SK-N-SH (cell line): Measurements from ENCODE around the gene NTM. TPM values are rescaled to one million over a fixed set of nuclear protein-coding genes. Genes with fewer than 3 reads are reported as not detected.
A peak's percentile ranks its signal among the peaks of the same experiment; 100 is the strongest.

Experiments
- CTCF ChIA-PET: fragments of 300-600, 350-600 bp; formaldehyde crosslinking; extraction: SDS; loops from one replicate; lab custom pipeline; 2021; lab: Yijun Ruan, JAX
- POLR2A ChIA-PET: fragments of 350-600 bp; sonication (Branson Sonifier 250); formaldehyde crosslinking; extraction: SDS; loops from one replicate; lab custom pipeline; 2020; ENCODE audit warnings: antibody characterized with exemption, inconsistent platforms; lab: Yijun Ruan, JAX
- DNase-seq: peaks from one replicate; pipeline ENCODE4 v3.0.0; 2012
- H2AFZ ChIP-seq: fragments of 200-600 bp; sonication (generic); 2 replicates; pipeline ENCODE4 v1.8.1; 2016; ENCODE audit warnings: antibody characterized with exemption, mild to moderate bottlenecking, low read depth
- H3F3A ChIP-seq: fragments of 200-600 bp; sonication (generic); replicated peaks from 2 replicates; pipeline ENCODE3; 2016; ENCODE audit warnings: antibody characterized with exemption, mild to moderate bottlenecking; ENCODE audit not compliant: insufficient read depth
- H3K27ac ChIP-seq, 2 experiments: fragments of 200-500 bp in 1 of 2; fragments of 200-600 bp in 1 of 2; sonication (Bioruptor generic) in 1 of 2; sonication (generic), shearing (Covaris generic) in 1 of 2; 2 replicates each; pipeline versions ENCODE4 v1.5.1 to v1.6.1; 2014 to 2016; ENCODE audit warnings: low read depth in 2 of 2, inconsistent platforms in 1 of 2, low read length in 1 of 2, mild to moderate bottlenecking in 1 of 2, mixed read lengths in 1 of 2
- H3K27me3 ChIP-seq: fragments of 200-600 bp; sonication (generic), shearing (Covaris generic); 2 replicates; pipeline ENCODE4 v1.6.1; 2016; ENCODE audit warnings: mixed run types; ENCODE audit not compliant: insufficient read depth
- H3K36me3 ChIP-seq, 2 experiments: fragments of 200-500 bp in 1 of 2; fragments of 200-600 bp in 1 of 2; sonication (Bioruptor generic) in 1 of 2; sonication (generic) in 1 of 2; replicated peaks in 1 of 2; 2 replicates each; pipeline versions ENCODE3 to v1.5.1; 2014 to 2016; ENCODE audit warnings: low read length in 1 of 2, mild to moderate bottlenecking in 1 of 2; ENCODE audit not compliant: insufficient read depth in 2 of 2, control insufficient read depth in 1 of 2
- H3K4me1 ChIP-seq, 2 experiments: fragments of 200-500 bp in 1 of 2; fragments of 200-600 bp in 1 of 2; sonication (Bioruptor generic) in 1 of 2; sonication (generic), shearing (Covaris generic) in 1 of 2; 2 replicates each; pipeline versions ENCODE4 v1.5.1 to v1.6.1; 2014 to 2016; ENCODE audit warnings: low read depth in 1 of 2, low read length in 1 of 2, mixed run types in 1 of 2; ENCODE audit not compliant: insufficient read depth in 2 of 2, control insufficient read depth in 1 of 2
- H3K4me2 ChIP-seq: fragments of 200-600 bp; sonication (generic), shearing (Covaris generic); 2 replicates; pipeline ENCODE4 v1.6.1; 2017; ENCODE audit warnings: mixed run types
- H3K4me3 ChIP-seq, 2 experiments: fragments of 200-500 bp in 1 of 2; fragments of 200-600 bp in 1 of 2; sonication (Bioruptor generic) in 1 of 2; sonication (generic), shearing (Covaris generic) in 1 of 2; 2 replicates each; pipeline versions ENCODE4 v1.5.1 to v1.8.1; 2014 to 2016; ENCODE audit warnings: low read depth in 2 of 2, inconsistent platforms in 1 of 2, low read length in 1 of 2, mild to moderate bottlenecking in 1 of 2, mixed read lengths in 1 of 2, moderate library complexity in 1 of 2
- H3K79me2 ChIP-seq: fragments of 200-600 bp; sonication (generic); 2 replicates; pipeline ENCODE4 v1.8.1; 2017; ENCODE audit warnings: mild to moderate bottlenecking; ENCODE audit not compliant: insufficient read depth
- H3K9ac ChIP-seq: fragments of 200-600 bp; sonication (generic); 2 replicates; pipeline ENCODE4 v1.6.1; 2017; ENCODE audit warnings: mixed run types
- H3K9me2 ChIP-seq: fragments of 200-600 bp; sonication (generic); 2 replicates; pipeline ENCODE4 v1.6.1; 2017; ENCODE audit warnings: mixed run types
- H3K9me3 ChIP-seq: fragments of 200-600 bp; sonication (generic); 2 replicates; pipeline ENCODE4 v1.6.1; 2017; ENCODE audit warnings: mixed run types, mild to moderate bottlenecking, moderate library complexity
- H4K20me1 ChIP-seq: fragments of 200-600 bp; sonication (generic); 2 replicates; pipeline ENCODE4 v1.6.1; 2017; ENCODE audit warnings: mild to moderate bottlenecking, mixed run types; ENCODE audit not compliant: insufficient read depth
- CHD2 ChIP-seq: fragments of 150-350 bp; IDR thresholded peaks from 2 replicates; pipeline ENCODE4 v1.6.1; 2018; ENCODE audit warnings: low read length; ENCODE audit not compliant: partially characterized antibody
- FOSL2 ChIP-seq: IDR thresholded peaks from 2 replicates; pipeline ENCODE4 v1.4.0; 2012; ENCODE audit warnings: low read depth, mild to moderate bottlenecking, moderate library complexity, borderline replicate concordance
- FOXM1 ChIP-seq: IDR thresholded peaks from 2 replicates; pipeline ENCODE4 v1.4.0; 2012; ENCODE audit warnings: low read depth, mild to moderate bottlenecking
- GABPA ChIP-seq: IDR thresholded peaks from 2 replicates; pipeline ENCODE4 v1.4.0; 2012; ENCODE audit warnings: low read depth, mild to moderate bottlenecking
- JUND ChIP-seq: IDR thresholded peaks from 2 replicates; pipeline ENCODE4 v1.4.0; 2012
- MEF2A ChIP-seq: IDR thresholded peaks from 2 replicates; pipeline ENCODE4 v1.4.0; 2012; ENCODE audit warnings: low read depth, borderline replicate concordance
- MXI1 ChIP-seq: IDR thresholded peaks from 2 replicates; pipeline ENCODE4 v1.6.1; 2012; ENCODE audit warnings: mild to moderate bottlenecking, low read depth, low read length, improper control_type of control experiment
- NFIC ChIP-seq: IDR thresholded peaks from 2 replicates; pipeline ENCODE4 v1.4.0; 2012; ENCODE audit warnings: borderline replicate concordance
- NRF1 ChIP-seq: IDR thresholded peaks from 2 replicates; pipeline ENCODE4 v1.6.1; 2012; ENCODE audit warnings: low read depth, mild to moderate bottlenecking, low read length
- POLR2AphosphoS5 ChIP-seq: IDR thresholded peaks from 2 replicates; pipeline ENCODE4 v1.6.1; 2012; ENCODE audit warnings: low read depth, low read length
- RCOR1 ChIP-seq: fragments of 150-350 bp; IDR thresholded peaks from 2 replicates; pipeline ENCODE4 v1.6.1; 2017; ENCODE audit warnings: antibody characterized with exemption, low read length
- RXRA ChIP-seq: IDR thresholded peaks from 2 replicates; pipeline ENCODE4 v1.4.0; 2012; ENCODE audit warnings: low read depth, mild to moderate bottlenecking, borderline replicate concordance
- SIN3A ChIP-seq: IDR thresholded peaks from 2 replicates; pipeline ENCODE4 v1.6.1; 2012; ENCODE audit warnings: low read depth, mild to moderate bottlenecking, low read length, moderate library complexity, borderline replicate concordance
- TCF12 ChIP-seq: IDR thresholded peaks from 2 replicates; pipeline ENCODE4 v1.4.0; 2012
- TEAD4 ChIP-seq: IDR thresholded peaks from 2 replicates; pipeline ENCODE4 v1.4.0; 2012; ENCODE audit warnings: mild to moderate bottlenecking, borderline replicate concordance; ENCODE audit not compliant: insufficient read depth
- WGBS: methylation state at CpG from one replicate; pipeline ENCODE4 v1.1.6; 2017; ENCODE audit warnings: low lambda C conversion rate; 5-methylcytosine and 5-hydroxymethylcytosine counted together
- polyA plus RNA-seq, 3 experiments: library from polyadenylated mRNA; depleted of rRNA; stranded (reverse); fragments of >200 nt; gene quantifications; 2 replicates each; pipeline ENCODE4 v1.2.3, GENCODE V29; 2012
- TF ChIP-seq, protein P1 (sequence below): fragments of 200-600 bp; sonication (generic); IDR thresholded peaks from 2 replicates; pipeline ENCODE4 v1.6.1; 2017; ENCODE audit warnings: antibody characterized with exemption, mild to moderate bottlenecking, moderate library complexity
- TF ChIP-seq, protein P2 (sequence below): IDR thresholded peaks from 2 replicates; pipeline ENCODE4 v1.4.0; 2012; ENCODE audit warnings: low read depth, borderline replicate concordance
- TF ChIP-seq, protein P3 (sequence below): IDR thresholded peaks from 2 replicates; pipeline ENCODE4; 2012
- TF ChIP-seq, protein P4 (sequence below): IDR thresholded peaks from 2 replicates; pipeline ENCODE4 v1.4.0; 2012; ENCODE audit warnings: low read depth
- TF ChIP-seq, protein P5 (sequence below): IDR thresholded peaks from 2 replicates; pipeline ENCODE4 v1.4.0; 2012; ENCODE audit warnings: low read depth, borderline replicate concordance

The NTM gene
- polyA plus RNA-seq, 1 of the 3 experiments (the other 2 are of a cell fraction): 20.0 TPM

DNA sequence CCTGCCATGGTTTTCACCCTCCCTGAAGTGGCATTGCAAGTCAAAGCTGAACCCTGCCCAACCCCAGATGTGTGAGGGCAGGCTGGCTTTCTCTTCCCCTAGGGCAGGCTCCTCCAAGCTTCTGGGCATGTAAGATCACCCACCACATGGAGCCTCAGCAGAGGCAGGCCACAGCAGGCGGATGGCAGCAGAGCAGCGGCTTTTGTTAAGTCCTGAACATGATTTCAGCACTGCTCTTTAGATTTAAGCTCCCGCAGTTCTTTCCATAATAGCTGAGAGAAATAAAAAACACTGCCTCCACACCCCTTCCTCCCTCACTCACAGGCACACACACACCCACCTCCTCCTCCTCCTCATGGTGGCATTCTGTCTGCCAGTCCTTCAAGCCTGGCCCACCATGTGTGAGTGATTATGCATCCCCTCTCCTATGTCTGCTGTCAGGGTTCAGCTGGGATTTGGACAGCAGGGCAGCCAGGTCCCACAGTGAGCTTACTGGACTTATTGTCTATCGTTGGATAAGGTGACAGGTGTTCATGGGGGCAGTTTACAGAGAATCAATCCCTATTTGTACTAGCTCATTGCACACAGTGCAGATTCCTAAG lies 5.0 kb upstream of the NTM start (continued):
- TF ChIP-seq, protein P1, sequence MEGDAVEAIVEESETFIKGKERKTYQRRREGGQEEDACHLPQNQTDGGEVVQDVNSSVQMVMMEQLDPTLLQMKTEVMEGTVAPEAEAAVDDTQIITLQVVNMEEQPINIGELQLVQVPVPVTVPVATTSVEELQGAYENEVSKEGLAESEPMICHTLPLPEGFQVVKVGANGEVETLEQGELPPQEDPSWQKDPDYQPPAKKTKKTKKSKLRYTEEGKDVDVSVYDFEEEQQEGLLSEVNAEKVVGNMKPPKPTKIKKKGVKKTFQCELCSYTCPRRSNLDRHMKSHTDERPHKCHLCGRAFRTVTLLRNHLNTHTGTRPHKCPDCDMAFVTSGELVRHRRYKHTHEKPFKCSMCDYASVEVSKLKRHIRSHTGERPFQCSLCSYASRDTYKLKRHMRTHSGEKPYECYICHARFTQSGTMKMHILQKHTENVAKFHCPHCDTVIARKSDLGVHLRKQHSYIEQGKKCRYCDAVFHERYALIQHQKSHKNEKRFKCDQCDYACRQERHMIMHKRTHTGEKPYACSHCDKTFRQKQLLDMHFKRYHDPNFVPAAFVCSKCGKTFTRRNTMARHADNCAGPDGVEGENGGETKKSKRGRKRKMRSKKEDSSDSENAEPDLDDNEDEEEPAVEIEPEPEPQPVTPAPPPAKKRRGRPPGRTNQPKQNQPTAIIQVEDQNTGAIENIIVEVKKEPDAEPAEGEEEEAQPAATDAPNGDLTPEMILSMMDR: no peak
- TF ChIP-seq TCF12 (no peak), SIN3A (no peak), NRF1 (no peak), TEAD4 (no peak), RXRA (no peak)

DNA sequence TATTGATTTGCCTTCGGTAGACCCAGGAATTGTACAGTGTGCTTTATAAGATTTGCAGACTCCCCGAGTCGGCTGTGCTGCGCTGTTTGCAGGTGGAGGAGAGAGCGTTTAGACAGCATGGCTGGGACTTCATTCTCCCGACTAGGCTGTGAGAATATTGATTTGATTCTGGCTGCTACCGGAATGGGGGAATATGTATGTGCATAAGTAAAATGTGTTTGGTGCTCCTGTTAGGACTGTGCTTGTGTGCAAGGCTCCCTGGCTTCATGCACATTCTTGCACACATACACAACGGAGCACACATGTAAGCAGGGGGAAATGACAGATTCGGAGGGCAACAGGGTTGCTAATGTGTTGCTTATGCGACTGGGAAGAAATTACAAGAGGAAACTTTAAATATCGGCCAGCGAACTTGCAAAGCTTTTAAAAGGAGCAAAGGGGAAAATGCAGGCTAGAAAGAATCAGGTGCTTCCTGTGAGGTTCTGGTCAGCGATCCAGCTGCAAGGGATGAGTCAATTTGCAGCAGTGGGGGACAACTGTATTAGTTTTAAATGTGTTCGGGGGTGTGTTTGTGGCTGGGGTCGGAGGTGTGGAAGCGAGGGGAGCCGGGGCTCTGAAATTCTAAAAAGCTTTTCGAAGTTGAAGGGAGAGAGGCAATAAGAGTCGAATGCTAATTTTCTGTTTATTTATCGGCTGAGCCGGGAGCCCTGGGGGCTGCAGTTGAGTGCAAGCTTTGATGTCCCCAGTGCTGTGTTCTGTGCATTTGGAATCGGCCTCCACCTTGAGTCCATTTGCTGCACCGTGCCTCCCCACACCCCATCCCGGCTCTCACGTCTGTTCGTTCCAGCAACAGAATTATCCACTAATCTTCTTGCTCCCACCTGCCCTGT lies 731 bp downstream of the NTM start:
- H3K9me3 ChIP-seq: no peaks in the 10 kb centered on the region
- H3K79me2 ChIP-seq: no peaks in the 10 kb centered on the region
- H3K27me3 ChIP-seq: no peaks in the 10 kb centered on the region
- DNase-seq: peak; percentile 36
- H3K9me2 ChIP-seq: no peaks in the 10 kb centered on the region
- H3K4me1 ChIP-seq: peaks cover 0 to 8% of the 10 kb centered on the region in 2 experiments; a peak in 1 of 4 replicates
- WGBS: 3% methylated on average over 26 of the region's 26 CpGs
- H3K36me3 ChIP-seq: no peaks in the 10 kb centered on the region
- no peak overlapping the region for H3K4me2 ChIP-seq
- no peaks in the 10 kb centered on the region for H4K20me1 ChIP-seq
- no peak overlapping the region for H2AFZ ChIP-seq
- peak overlapping the region in 1 of 2 experiments; percentile 17; a peak in 1 of 4 replicates for H3K4me3 ChIP-seq
- H3F3A ChIP-seq: no peaks in the 10 kb centered on the region
- H3K27ac ChIP-seq: no peak overlapping the region
- H3K9ac ChIP-seq: no peak overlapping the region
- POLR2A ChIA-PET: interaction anchor here (1.2 kb wide), 1 partner anchor 10 kb away, joined by 3 read pairs; no protein-coding TSS in a partner anchor
- CTCF ChIA-PET: interaction anchor here (0.7 kb wide), 1 partner anchor 306 kb away, joined by 3 read pairs; no protein-coding TSS in a partner anchor
- TF ChIP-seq FOSL2 (no peak), MEF2A (no peak), RCOR1 (no peak)

DNA sequence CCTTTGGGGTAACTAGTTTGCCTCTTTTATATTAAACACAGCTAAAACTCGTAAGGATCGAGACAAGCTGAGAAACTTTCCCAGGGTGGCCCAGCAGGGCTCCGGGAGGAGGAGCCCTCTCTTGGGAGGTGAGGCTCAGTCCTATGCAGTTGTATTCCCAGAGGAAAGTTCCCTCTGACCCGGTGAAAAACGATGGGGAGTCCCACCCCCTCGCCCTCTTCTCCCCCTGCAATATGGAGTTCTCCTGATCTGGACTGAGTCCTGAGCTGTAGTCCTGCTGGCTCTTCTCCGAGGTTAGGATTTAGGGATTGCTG lies 1.3 kb downstream of the NTM start:
- Histone ChIP-seq H2AFZ (no peak overlapping the region), H3F3A (no peaks in the 10 kb centered on the region), H3K9me2 (no peaks in the 10 kb centered on the region), H4K20me1 (no peaks in the 10 kb centered on the region), H3K79me2 (no peaks in the 10 kb centered on the region), H3K36me3 (no peaks in the 10 kb centered on the region), H3K4me3 (no peak overlapping the region), H3K27ac (no peak overlapping the region), H3K4me1 (peaks cover 0 to 8% of the 10 kb centered on the region in 2 experiments; a peak in 1 of 4 replicates), H3K27me3 (no peaks in the 10 kb centered on the region), H3K9ac (no peak overlapping the region), H3K9me3 (no peaks in the 10 kb centered on the region), H3K4me2 (no peak overlapping the region)
- WGBS: 4% methylated on average over 7 of the region's 7 CpGs
- CTCF ChIA-PET: no interaction called here
- POLR2A ChIA-PET: no interaction called here
- no peak for DNase-seq
- TF ChIP-seq MXI1 (no peak), CHD2 (no peak), GABPA (no peak), FOSL2 (no peak), RXRA (no peak), JUND (no peak), NFIC (no peak), SIN3A (no peak), FOXM1 (no peak), POLR2AphosphoS5 (no peak)
- TF ChIP-seq, protein P2, sequence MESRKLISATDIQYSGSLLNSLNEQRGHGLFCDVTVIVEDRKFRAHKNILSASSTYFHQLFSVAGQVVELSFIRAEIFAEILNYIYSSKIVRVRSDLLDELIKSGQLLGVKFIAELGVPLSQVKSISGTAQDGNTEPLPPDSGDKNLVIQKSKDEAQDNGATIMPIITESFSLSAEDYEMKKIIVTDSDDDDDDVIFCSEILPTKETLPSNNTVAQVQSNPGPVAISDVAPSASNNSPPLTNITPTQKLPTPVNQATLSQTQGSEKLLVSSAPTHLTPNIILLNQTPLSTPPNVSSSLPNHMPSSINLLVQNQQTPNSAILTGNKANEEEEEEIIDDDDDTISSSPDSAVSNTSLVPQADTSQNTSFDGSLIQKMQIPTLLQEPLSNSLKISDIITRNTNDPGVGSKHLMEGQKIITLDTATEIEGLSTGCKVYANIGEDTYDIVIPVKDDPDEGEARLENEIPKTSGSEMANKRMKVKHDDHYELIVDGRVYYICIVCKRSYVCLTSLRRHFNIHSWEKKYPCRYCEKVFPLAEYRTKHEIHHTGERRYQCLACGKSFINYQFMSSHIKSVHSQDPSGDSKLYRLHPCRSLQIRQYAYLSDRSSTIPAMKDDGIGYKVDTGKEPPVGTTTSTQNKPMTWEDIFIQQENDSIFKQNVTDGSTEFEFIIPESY: no peak
- TF ChIP-seq, protein P3, sequence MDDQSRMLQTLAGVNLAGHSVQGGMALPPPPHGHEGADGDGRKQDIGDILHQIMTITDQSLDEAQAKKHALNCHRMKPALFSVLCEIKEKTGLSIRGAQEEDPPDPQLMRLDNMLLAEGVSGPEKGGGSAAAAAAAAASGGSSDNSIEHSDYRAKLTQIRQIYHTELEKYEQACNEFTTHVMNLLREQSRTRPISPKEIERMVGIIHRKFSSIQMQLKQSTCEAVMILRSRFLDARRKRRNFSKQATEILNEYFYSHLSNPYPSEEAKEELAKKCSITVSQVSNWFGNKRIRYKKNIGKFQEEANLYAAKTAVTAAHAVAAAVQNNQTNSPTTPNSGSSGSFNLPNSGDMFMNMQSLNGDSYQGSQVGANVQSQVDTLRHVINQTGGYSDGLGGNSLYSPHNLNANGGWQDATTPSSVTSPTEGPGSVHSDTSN: no peak
- TF ChIP-seq, protein P4, sequence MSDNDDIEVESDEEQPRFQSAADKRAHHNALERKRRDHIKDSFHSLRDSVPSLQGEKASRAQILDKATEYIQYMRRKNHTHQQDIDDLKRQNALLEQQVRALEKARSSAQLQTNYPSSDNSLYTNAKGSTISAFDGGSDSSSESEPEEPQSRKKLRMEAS: no peak
- TF ChIP-seq, protein P5, sequence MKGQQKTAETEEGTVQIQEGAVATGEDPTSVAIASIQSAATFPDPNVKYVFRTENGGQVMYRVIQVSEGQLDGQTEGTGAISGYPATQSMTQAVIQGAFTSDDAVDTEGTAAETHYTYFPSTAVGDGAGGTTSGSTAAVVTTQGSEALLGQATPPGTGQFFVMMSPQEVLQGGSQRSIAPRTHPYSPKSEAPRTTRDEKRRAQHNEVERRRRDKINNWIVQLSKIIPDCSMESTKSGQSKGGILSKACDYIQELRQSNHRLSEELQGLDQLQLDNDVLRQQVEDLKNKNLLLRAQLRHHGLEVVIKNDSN: no peak
